Measurements from ENCODE around the gene CCKAR. TPM values are rescaled to one million over a fixed set of nuclear protein-coding genes. Genes with fewer than 3 reads are reported as not detected.

The CCKAR gene
- polyA plus RNA-seq, 1 donor (not counting 4 experiments of a cell fraction or from before 2014, with no cell fraction given), result not detected

GRCh38 chr4:26468283-26468949 is 21.9 kb downstream of the CCKAR start:
- H3K9ac ChIP-seq (ENCODE audit: control insufficient read depth, extremely low read depth, insufficient read depth, low read length), result no peak overlapping the region
- FAIRE-seq, result no peak
- H3K36me3 ChIP-seq (ENCODE audit: control insufficient read depth in 2 of 2, extremely low read depth in 1 of 2, insufficient read depth in 2 of 2, low read length in 2 of 2), result no peaks in the 10 kb centered on the region
- no peak for TF ChIP-seq EZH2 (IDR thresholded peaks at IDR 0.05; ENCODE audit: low read length)
- no peak for TF ChIP-seq CTCF (optimal IDR thresholded peaks at IDR 0.05 in 1 of 3, IDR thresholded peaks at IDR 0.05 in 1 of 3, conservative IDR thresholded peaks at IDR 0.05 in 1 of 3; ENCODE audit: extremely low read depth in 1 of 3, insufficient read depth in 2 of 3, low read length in 3 of 3)
- H4K20me1 ChIP-seq (ENCODE audit: control insufficient read depth, extremely low read depth, insufficient read depth, low read length), result no peaks in the 10 kb centered on the region
- H3K4me3 ChIP-seq (ENCODE audit: control insufficient read depth in 2 of 3, extremely low read depth in 1 of 3, insufficient read depth in 2 of 3, low read depth in 1 of 3, low read length in 3 of 3), result no peak overlapping the region
- H3K27ac ChIP-seq (ENCODE audit: control insufficient read depth, insufficient read depth, low read length), result no peak overlapping the region
- no peak for DNase-seq (ENCODE audit: low read depth, low spot score)
- no peaks in the 10 kb centered on the region for H3K79me2 ChIP-seq (ENCODE audit: control insufficient read depth, insufficient read depth, low read length)
- no peaks in the 10 kb centered on the region for H3K9me3 ChIP-seq (ENCODE audit: control insufficient read depth, low read depth, low read length)
- no peaks in the 10 kb centered on the region for H3K4me1 ChIP-seq (ENCODE audit: control insufficient read depth, extremely low read depth, insufficient read depth, low read length)
- no peak overlapping the region for H3K4me2 ChIP-seq (ENCODE audit: control insufficient read depth, extremely low read depth, insufficient read depth, low read depth, low read length)
- H3K27me3 ChIP-seq (ENCODE audit: control insufficient read depth, extremely low read depth, insufficient read depth, low read length), result no peaks in the 10 kb centered on the region
- dilution Hi-C loops (cut with MboI; ENCODE audit: extremely low pct_ligation_motif_present, low sequenced_read_pairs), result no loop called here
- no peak overlapping the region for H2AFZ ChIP-seq (ENCODE audit: control insufficient read depth, low read length)
- H3K9me1 ChIP-seq (ENCODE audit: control insufficient read depth, extremely low read depth, insufficient read depth, low read length), result no peaks in the 10 kb centered on the region

DNA sequence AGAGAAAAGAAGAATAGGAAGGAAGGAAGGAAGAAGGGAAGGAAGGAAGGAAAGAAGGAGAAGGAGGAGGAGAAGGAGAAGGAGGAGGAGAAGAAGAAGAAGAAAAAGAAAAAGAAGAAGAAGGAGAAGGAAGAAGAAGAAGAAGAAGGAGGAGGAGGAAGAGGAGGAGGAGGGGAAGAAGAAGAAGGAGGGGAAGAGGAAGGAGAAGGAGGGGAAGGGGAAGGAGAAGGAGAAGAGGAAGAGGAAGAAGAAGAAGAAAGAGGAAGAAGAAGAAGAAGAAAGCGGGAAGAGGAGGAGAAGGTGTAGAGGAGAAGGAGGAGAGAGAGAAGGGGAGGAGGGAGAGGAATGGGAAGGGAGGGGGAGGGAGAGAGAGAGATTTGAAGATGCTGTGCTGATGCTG is 22.6 kb downstream of the CCKAR start:
- dilution Hi-C loops (cut with MboI; ENCODE audit: extremely low pct_ligation_motif_present, low sequenced_read_pairs), result no loop called here
- no peak overlapping the region for H3K9ac ChIP-seq (ENCODE audit: control insufficient read depth, extremely low read depth, insufficient read depth, low read length)
- no peaks in the 10 kb centered on the region for H3K9me1 ChIP-seq (ENCODE audit: control insufficient read depth, extremely low read depth, insufficient read depth, low read length)
- FAIRE-seq (no peak), DNase-seq (ENCODE audit: low read depth, low spot score) (no peak)
- H3K36me3 ChIP-seq (ENCODE audit: control insufficient read depth in 2 of 2, extremely low read depth in 1 of 2, insufficient read depth in 2 of 2, low read length in 2 of 2), result no peaks in the 10 kb centered on the region
- no peaks in the 10 kb centered on the region for H3K4me1 ChIP-seq (ENCODE audit: control insufficient read depth, extremely low read depth, insufficient read depth, low read length)
- H3K79me2 ChIP-seq (ENCODE audit: control insufficient read depth, insufficient read depth, low read length), result no peaks in the 10 kb centered on the region
- TF ChIP-seq CTCF (optimal IDR thresholded peaks at IDR 0.05 in 1 of 3, IDR thresholded peaks at IDR 0.05 in 1 of 3, conservative IDR thresholded peaks at IDR 0.05 in 1 of 3; ENCODE audit: extremely low read depth in 1 of 3, insufficient read depth in 2 of 3, low read length in 3 of 3) (no peak), EZH2 (IDR thresholded peaks at IDR 0.05; ENCODE audit: low read length) (no peak)
- H3K27ac ChIP-seq (ENCODE audit: control insufficient read depth, insufficient read depth, low read length), result no peak overlapping the region
- H3K4me2 ChIP-seq (ENCODE audit: control insufficient read depth, extremely low read depth, insufficient read depth, low read depth, low read length), result no peak overlapping the region
- no peaks in the 10 kb centered on the region for H3K9me3 ChIP-seq (ENCODE audit: control insufficient read depth, low read depth, low read length)
- H2AFZ ChIP-seq (ENCODE audit: control insufficient read depth, low read length), result no peak overlapping the region
- H3K4me3 ChIP-seq (ENCODE audit: control insufficient read depth in 2 of 3, extremely low read depth in 1 of 3, insufficient read depth in 2 of 3, low read depth in 1 of 3, low read length in 3 of 3), result no peak overlapping the region
- H3K27me3 ChIP-seq (ENCODE audit: control insufficient read depth, extremely low read depth, insufficient read depth, low read length), result no peaks in the 10 kb centered on the region
- no peaks in the 10 kb centered on the region for H4K20me1 ChIP-seq (ENCODE audit: control insufficient read depth, extremely low read depth, insufficient read depth, low read length)
